NCI-H1092 (cell line): ENCODE measurements around the gene RASGRP3.
"Not testable (repeated sequence)": the region's sequence is repeated elsewhere in the genome, so short reads cannot be mapped to it uniquely, and the experiment has no call there.

ENCODE experiments used
- DNase-seq: peaks from one replicate; lab custom pipeline; 2025; lab: John Stamatoyannopoulos, UW

RASGRP3 gene

GRCh38 chr2:33476131-33476792, at the start of gene RASGRP3:
RASGRP3 (plus strand) TSS chr2:33476649; CDS start chr2:33515137, 38,488 bp downstream.
- no peak for DNase-seq

- DNase-seq = no peak
Measured at GRCh38 chr2:33426666-33427231, 49.7 kb upstream of the RASGRP3 start.

- no peak for DNase-seq
Measured at GRCh38 chr2:33430077-33430476, 46.4 kb upstream of the RASGRP3 start.

GRCh38 chr2:33430856-33431255, 45.6 kb upstream of the RASGRP3 start:
- DNase-seq = no peak

GRCh38 chr2:33432871-33433270, 43.6 kb upstream of the RASGRP3 start:
- DNase-seq = no peak

- no peak for DNase-seq
Measured at GRCh38 chr2:33433279-33434235, 42.9 kb upstream of the RASGRP3 start.

GRCh38 chr2:33435518-33435917, 40.9 kb upstream of the RASGRP3 start:
- no peak for DNase-seq

- DNase-seq = no peak
Measured at GRCh38 chr2:33436083-33436482, 40.4 kb upstream of the RASGRP3 start.

GRCh38 chr2:33437297-33437696, 39.2 kb upstream of the RASGRP3 start:
- no peak for DNase-seq

GRCh38 chr2:33437815-33438214, 38.6 kb upstream of the RASGRP3 start:
- DNase-seq = no peak

GRCh38 chr2:33441235-33441810, 35.1 kb upstream of the RASGRP3 start:
- peak; percentile 7 for DNase-seq

GRCh38 chr2:33442052-33442451, 34.4 kb upstream of the RASGRP3 start:
- DNase-seq = not testable (repeated sequence)

- no peak for DNase-seq
Measured at GRCh38 chr2:33442528-33443079, 33.8 kb upstream of the RASGRP3 start.

GRCh38 chr2:33443274-33443829, 33.1 kb upstream of the RASGRP3 start:
- no peak for DNase-seq

GRCh38 chr2:33444967-33445366, 31.5 kb upstream of the RASGRP3 start:
- no peak for DNase-seq

- no peak for DNase-seq
Measured at GRCh38 chr2:33448220-33448899, 28.1 kb upstream of the RASGRP3 start.

GRCh38 chr2:33451214-33451613, 25.2 kb upstream of the RASGRP3 start:
- no peak for DNase-seq

- no peak for DNase-seq
Measured at GRCh38 chr2:33451825-33452224, 24.6 kb upstream of the RASGRP3 start.

- DNase-seq = no peak
Measured at GRCh38 chr2:33452545-33452944, 23.9 kb upstream of the RASGRP3 start.

- DNase-seq = no peak
Measured at GRCh38 chr2:33453905-33454479, 22.5 kb upstream of the RASGRP3 start.
